Mesothelial cell of epicardium (in vitro differentiated cells): ENCODE results near the gene TMBIM6. TPM values are rescaled to one million over a fixed set of nuclear protein-coding genes. Genes with fewer than 3 reads are reported as not detected.

Experiments
- DNase-seq, 2 experiments: peaks; one replicate each; pipeline ENCODE4 v3.0.0; 2021; ENCODE audit warnings: low spot score in 2 of 2; ENCODE audit not compliant: unreplicated experiment in 2 of 2
- H3K27ac Mint-ChIP-seq: 2 replicates; pipeline ENCODE4 v1.8.0; 2021; ENCODE audit warnings: mixed read lengths
- H3K27me3 Mint-ChIP-seq: 2 replicates; pipeline ENCODE4 v1.8.0; 2021; ENCODE audit warnings: low read depth, mixed read lengths
- H3K36me3 Mint-ChIP-seq: 2 replicates; pipeline ENCODE4 v1.8.0; 2021; ENCODE audit warnings: mixed read lengths
- H3K4me1 Mint-ChIP-seq: 2 replicates; pipeline ENCODE4 v1.8.0; 2021; ENCODE audit warnings: mixed read lengths
- H3K4me3 Mint-ChIP-seq: 2 replicates; pipeline ENCODE4 v1.8.0; 2021; ENCODE audit warnings: mild to moderate bottlenecking, moderate library complexity, mixed read lengths
- H3K9me3 Mint-ChIP-seq: 2 replicates; pipeline ENCODE4 v1.8.0; 2021; ENCODE audit warnings: mixed read lengths
- CTCF ChIP-seq: fragments of 200-600 bp; sonication (generic); IDR thresholded peaks from one replicate; pipeline ENCODE4 v1.5.0; 2021; ENCODE audit warnings: antibody characterized with exemption; ENCODE audit not compliant: unreplicated experiment
- total RNA-seq: library from RNA; stranded (reverse); gene quantifications from 3 replicates; pipeline ENCODE4 v1.2.1, GENCODE V29; 2021

Gene TMBIM6
- total RNA-seq, 1 donor from 2014 or later: 296 TPM

- Mint-ChIP-seq H3K27me3 (no peaks in the 10 kb centered on the region), H3K27ac (no peak overlapping the region), H3K4me1 (peaks cover 4% of the 10 kb centered on the region), H3K36me3 (peaks cover 2% of the 10 kb centered on the region), H3K4me3 (no peak overlapping the region), H3K9me3 (no peaks in the 10 kb centered on the region)
- no peak for TF ChIP-seq CTCF
- no peak for DNase-seq
Observed at GRCh38 chr12:49792976-49793580, 51.7 kb downstream of the TMBIM6 start.

- Mint-ChIP-seq H3K4me3 (no peak overlapping the region), H3K27ac (no peak overlapping the region), H3K36me3 (peaks cover 2% of the 10 kb centered on the region), H3K4me1 (peaks cover 4% of the 10 kb centered on the region), H3K9me3 (no peaks in the 10 kb centered on the region), H3K27me3 (no peaks in the 10 kb centered on the region)
- TF ChIP-seq CTCF: no peak
- no peak for DNase-seq
Observed at GRCh38 chr12:49793620-49794019, 52.3 kb downstream of the TMBIM6 start.

GRCh38 chr12:49794021-49794420 lies 52.7 kb downstream of the TMBIM6 start:
- Mint-ChIP-seq H3K4me3 (no peak overlapping the region), H3K27me3 (no peaks in the 10 kb centered on the region)

GRCh38 chr12:49794811-49795653 lies 53.7 kb downstream of the TMBIM6 start:
- no peak for DNase-seq
- Mint-ChIP-seq H3K4me3 (no peak overlapping the region), H3K4me1 (peaks cover 4% of the 10 kb centered on the region), H3K9me3 (no peaks in the 10 kb centered on the region), H3K27ac (no peak overlapping the region), H3K36me3 (peaks cover 3% of the 10 kb centered on the region), H3K27me3 (no peaks in the 10 kb centered on the region)
- no peak for TF ChIP-seq CTCF

More at GRCh38 chr12:49794021-49794420, 52.7 kb downstream of the TMBIM6 start:
- H3K4me1 Mint-ChIP-seq: peaks cover 4% of the 10 kb centered on the region
- no peaks in the 10 kb centered on the region for H3K9me3 Mint-ChIP-seq
- H3K36me3 Mint-ChIP-seq: no peaks in the 10 kb centered on the region
- no peak for TF ChIP-seq CTCF
- DNase-seq: no peak
- no peak overlapping the region for H3K27ac Mint-ChIP-seq

- peaks cover 7% of the 10 kb centered on the region for H3K36me3 Mint-ChIP-seq
- no peak for TF ChIP-seq CTCF
- H3K9me3 Mint-ChIP-seq: no peaks in the 10 kb centered on the region
- H3K27ac Mint-ChIP-seq: no peak overlapping the region
- H3K4me1 Mint-ChIP-seq: no peaks in the 10 kb centered on the region
- DNase-seq: no peak
- no peak overlapping the region for H3K4me3 Mint-ChIP-seq
- no peaks in the 10 kb centered on the region for H3K27me3 Mint-ChIP-seq
Observed at GRCh38 chr12:49795654-49796105, 54.3 kb downstream of the TMBIM6 start.
